ENCODE data around the gene RIOK1. TPM values are rescaled to one million over a fixed set of nuclear protein-coding genes. Genes with fewer than 3 reads are reported as not detected.

RIOK1 gene
- total and polyA plus RNA-seq, 2 of the 13 experiments (the other 11 are each of a cell fraction or from before 2014, with no cell fraction given), result 9.4 to 37.8 TPM

GRCh38 chr6:7389451-7390225 is at the start of gene RIOK1, which contains the start of gene CAGE1 (continued):
- TF ChIP-seq PATZ1 (CRISPR knock-in tag; IDR thresholded peaks at IDR 0.05) (peak; percentile 74), ZNF235 (CRISPR knock-in tag; IDR thresholded peaks at IDR 0.05; ENCODE audit: borderline replicate concordance) (peak; percentile 98; the same call in 1 of the 2 replicates), PCBP2 (optimal IDR thresholded peaks at IDR 0.05; ENCODE audit: low read depth, low read length, poor library complexity, severe bottlenecking) (no peak), KLF16 (CRISPR knock-in tag; IDR thresholded peaks at IDR 0.05) (peak in 1 of 2 experiments; percentile 93; a peak in 2 of 4 replicates), TBX3 (IDR thresholded peaks at IDR 0.05; ENCODE audit: borderline replicate concordance) (no peak), ZNF432 (CRISPR knock-in tag; IDR thresholded peaks at IDR 0.05; ENCODE audit: borderline replicate concordance) (0 out of 2 replicates have a peak, but pooled peaks have one; percentile 69), PAWR (CRISPR knock-in tag; IDR thresholded peaks at IDR 0.05; ENCODE audit: borderline replicate concordance) (0 out of 2 replicates have a peak, but pooled peaks have one; percentile 12), ZSCAN21 (CRISPR knock-in tag; IDR thresholded peaks at IDR 0.05; ENCODE audit: borderline replicate concordance) (peak; percentile 97), KLF6 (CRISPR knock-in tag; IDR thresholded peaks at IDR 0.05) (peak; percentile 95), KLF9 (CRISPR knock-in tag; IDR thresholded peaks at IDR 0.05; ENCODE audit: low read depth) (0 out of 2 replicates have a peak, but pooled peaks have one; percentile 78), GTF3A (CRISPR knock-in tag; conservative IDR thresholded peaks at IDR 0.05) (peak; percentile 45; the same call in 1 of the 2 replicates), HNRNPLL (IDR thresholded peaks at IDR 0.05; ENCODE audit: low read depth, low read length, poor library complexity, severe bottlenecking) (peak; percentile 89), NFRKB (IDR thresholded peaks at IDR 0.05) (no peak), HOXA9 (CRISPR knock-in tag; IDR thresholded peaks at IDR 0.05; ENCODE audit: borderline replicate concordance) (peak; percentile 95)
- TF ChIP-seq, protein P1, sequence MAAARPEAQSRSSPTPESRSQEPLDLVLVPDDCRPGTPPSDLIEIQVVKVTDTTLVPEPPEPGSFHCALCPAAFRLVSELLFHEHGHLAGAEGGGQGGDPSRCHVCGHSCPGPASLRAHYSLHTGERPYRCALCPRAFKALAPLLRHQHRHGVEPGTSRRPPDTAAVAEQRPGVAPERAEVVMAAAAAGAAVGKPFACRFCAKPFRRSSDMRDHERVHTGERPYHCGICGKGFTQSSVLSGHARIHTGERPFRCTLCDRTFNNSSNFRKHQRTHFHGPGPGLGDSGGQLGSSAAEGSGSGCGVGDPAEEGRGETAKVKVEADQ (CRISPR knock-in tag; IDR thresholded peaks at IDR 0.05; ENCODE audit: borderline replicate concordance), result peak; percentile 97
- TF ChIP-seq, protein P2, sequence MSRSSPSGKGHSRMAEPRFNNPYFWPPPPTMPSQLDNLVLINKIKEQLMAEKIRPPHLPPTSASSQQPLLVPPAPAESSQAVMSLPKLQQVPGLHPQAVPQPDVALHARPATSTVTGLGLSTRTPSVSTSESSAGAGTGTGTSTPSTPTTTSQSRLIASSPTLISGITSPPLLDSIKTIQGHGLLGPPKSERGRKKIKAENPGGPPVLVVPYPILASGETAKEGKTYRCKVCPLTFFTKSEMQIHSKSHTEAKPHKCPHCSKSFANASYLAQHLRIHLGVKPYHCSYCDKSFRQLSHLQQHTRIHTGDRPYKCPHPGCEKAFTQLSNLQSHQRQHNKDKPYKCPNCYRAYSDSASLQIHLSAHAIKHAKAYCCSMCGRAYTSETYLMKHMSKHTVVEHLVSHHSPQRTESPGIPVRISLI (CRISPR knock-in tag; IDR thresholded peaks at IDR 0.05; ENCODE audit: borderline replicate concordance), result 0 out of 2 replicates have a peak, but pooled peaks have one; percentile 49
- TF ChIP-seq, protein P3, sequence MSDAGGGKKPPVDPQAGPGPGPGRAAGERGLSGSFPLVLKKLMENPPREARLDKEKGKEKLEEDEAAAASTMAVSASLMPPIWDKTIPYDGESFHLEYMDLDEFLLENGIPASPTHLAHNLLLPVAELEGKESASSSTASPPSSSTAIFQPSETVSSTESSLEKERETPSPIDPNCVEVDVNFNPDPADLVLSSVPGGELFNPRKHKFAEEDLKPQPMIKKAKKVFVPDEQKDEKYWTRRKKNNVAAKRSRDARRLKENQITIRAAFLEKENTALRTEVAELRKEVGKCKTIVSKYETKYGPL (CRISPR knock-in tag; IDR thresholded peaks at IDR 0.05), result no peak
- TF ChIP-seq, protein P4, sequence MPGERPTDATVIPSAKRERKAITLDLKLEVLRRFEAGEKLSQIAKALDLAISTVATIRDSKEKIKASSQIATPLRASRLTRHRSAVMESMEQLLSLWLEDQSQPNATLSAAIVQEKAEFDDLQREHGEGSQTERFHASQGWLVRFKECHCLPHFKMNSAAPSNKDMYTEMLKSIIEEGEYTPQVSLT (CRISPR knock-in tag; IDR thresholded peaks at IDR 0.05; ENCODE audit: borderline replicate concordance, low read depth), result no peak; the same call in 1 of the 2 replicates

Measured in HepG2 (cell line).